RWPE1 (cell line): Measurements from ENCODE around the gene CNN1.

ENCODE experiments used
- CTCF ChIA-PET: fragments of 350-600 bp; sonication (Branson Sonifier 250); formaldehyde crosslinking; extraction: SDS; loops from one replicate; lab custom pipeline; 2021; lab: Yijun Ruan, JAX
- POLR2A ChIA-PET: fragments of 400-600 bp; formaldehyde crosslinking; extraction: SDS; loops from one replicate; lab custom pipeline; 2020; ENCODE audit warnings: antibody characterized with exemption; ENCODE audit not compliant: low non-redundant PET; lab: Yijun Ruan, JAX
- DNase-seq: peaks from one replicate; pipeline ENCODE4 v3.0.0; 2012; ENCODE audit warnings: low spot score
- H3K27ac ChIP-seq: fragments of 450-650 bp; 2 replicates; pipeline ENCODE4 v1.5.1; 2017
- CTCF ChIP-seq: fragments of 450-650 bp; conservative IDR thresholded peaks from 2 replicates; pipeline ENCODE4 v1.5.1; 2017; ENCODE audit warnings: low read depth, mild to moderate bottlenecking

Gene CNN1

GRCh38 chr19:11535792-11536595 is 2.7 kb upstream of the CNN1 start:
- peak; percentile 94 for DNase-seq
- TF ChIP-seq CTCF = peak; percentile 77
- POLR2A ChIA-PET = no interaction called here
- CTCF ChIA-PET = interaction anchor here (0.6 to 1.4 kb wide), 11 partner anchors 22 to 1052 kb away, joined by 3 to 6 read pairs (median 3); partner anchors contain the start of gene ELOF1
- H3K27ac ChIP-seq = peak overlapping the region; percentile 45

- no peak overlapping the region for H3K27ac ChIP-seq
- TF ChIP-seq CTCF = no peak
- no peak for DNase-seq
- POLR2A ChIA-PET = no interaction called here
- CTCF ChIA-PET = no interaction called here
These were observed 1.1 kb downstream of the CNN1 start for GRCh38 chr19:11539495-11540365.

GRCh38 chr19:11540645-11541044 is 2.0 kb downstream of the CNN1 start:
- POLR2A ChIA-PET = no interaction called here
- CTCF ChIA-PET = no interaction called here
- DNase-seq = no peak
- H3K27ac ChIP-seq = no peak overlapping the region
- TF ChIP-seq CTCF = no peak

GRCh38 chr19:11541238-11541637 is 2.6 kb downstream of the CNN1 start:
- no peak for TF ChIP-seq CTCF
- no peak overlapping the region for H3K27ac ChIP-seq
- ChIA-PET POLR2A (interaction anchor here (0.5 kb wide), 1 partner anchor 28 kb away, joined by 4 read pairs; no protein-coding TSS in a partner anchor), CTCF (no interaction called here)
- DNase-seq = no peak

- ChIA-PET POLR2A (no interaction called here), CTCF (interaction anchor here (0.6 kb wide), 2 partner anchors 42 to 47 kb away, joined by 3 to 4 read pairs; partner anchors contain the start of gene ZNF653)
- H3K27ac ChIP-seq = no peak overlapping the region
- no peak for DNase-seq
- no peak for TF ChIP-seq CTCF
These were observed 9.5 kb downstream of the CNN1 start for GRCh38 chr19:11547929-11548700.
